PC-9 (cell line): ENCODE data around the gene HECTD1. TPM values are rescaled to one million over a fixed set of nuclear protein-coding genes. Genes with fewer than 3 reads are reported as not detected.

Source experiments
- BruUV-seq: library from RNA; stranded (reverse); fragments of 400-500 nt; replicated peaks from 2 replicates; lab custom pipeline; 2021; lab: Mats Ljungman, UMichigan
- CTCF ChIA-PET: fragments of 300-600 bp; sonication (Branson Sonifier 250); formaldehyde crosslinking; loops from one replicate; lab custom pipeline; 2022; ENCODE audit warnings: antibody characterized with exemption; lab: Charles Lee
- POLR2A ChIA-PET: fragments of 300-600 bp; sonication (Branson Sonifier 250); formaldehyde crosslinking; loops from one replicate; lab custom pipeline; 2022; ENCODE audit warnings: antibody characterized with exemption; ENCODE audit not compliant: unreplicated experiment; lab: Charles Lee
- DNase-seq, 2 experiments: peaks; one replicate each; pipeline versions ENCODE4 v3.0.0 to v3.0.0-alpha.2; 2015 to 2022; ENCODE audit warnings: mixed read lengths in 1 of 2
- H2AFZ ChIP-seq: fragments of 200-600 bp; sonication (generic); 2 replicates; pipeline ENCODE4 v1.8.1; 2017; ENCODE audit warnings: antibody characterized with exemption
- H3F3A ChIP-seq: fragments of 200-600 bp; sonication (generic); 2 replicates; pipeline ENCODE4 v1.8.1; 2017; ENCODE audit warnings: antibody characterized with exemption, mild to moderate bottlenecking, low read depth; ENCODE audit not compliant: insufficient read depth
- H3K27ac ChIP-seq: fragments of 200-600 bp; sonication (generic); 2 replicates; pipeline ENCODE4 v1.6.1; 2016; ENCODE audit warnings: mixed run types
- H3K27me3 ChIP-seq: fragments of 200-600 bp; sonication (generic); 2 replicates; pipeline ENCODE4 v1.6.1; 2016; ENCODE audit warnings: low read depth, mixed run types; ENCODE audit not compliant: insufficient read depth
- H3K36me3 ChIP-seq: fragments of 200-600 bp; sonication (generic); 2 replicates; pipeline ENCODE4 v1.6.1; 2016; ENCODE audit warnings: low read depth, mixed run types
- H3K4me1 ChIP-seq: fragments of 200-600 bp; sonication (generic); replicated peaks from 2 replicates; pipeline ENCODE4 v1.6.1; 2016; ENCODE audit warnings: mixed run types; ENCODE audit not compliant: insufficient read depth
- H3K4me2 ChIP-seq: fragments of 200-600 bp; sonication (generic); 2 replicates; pipeline ENCODE4 v1.6.1; 2017; ENCODE audit warnings: mixed run types
- H3K4me3 ChIP-seq: fragments of 200-600 bp; sonication (generic); 2 replicates; pipeline ENCODE4 v1.6.1; 2016; ENCODE audit warnings: mixed run types
- H3K79me2 ChIP-seq: fragments of 200-600 bp; sonication (generic); 2 replicates; pipeline ENCODE4 v1.6.1; 2017; ENCODE audit warnings: low read depth, mixed run types
- H3K9me2 ChIP-seq: fragments of 200-600 bp; sonication (generic); 2 replicates; pipeline ENCODE4 v1.8.1; 2017; ENCODE audit warnings: mild to moderate bottlenecking; ENCODE audit not compliant: insufficient read depth
- H3K9me3 ChIP-seq: fragments of 200-600 bp; sonication (generic); 2 replicates; pipeline ENCODE4 v1.8.1; 2016; ENCODE audit warnings: low read depth; ENCODE audit not compliant: insufficient read depth
- H4K20me1 ChIP-seq: fragments of 200-600 bp; sonication (generic); 2 replicates; pipeline ENCODE4 v1.8.1; 2017; ENCODE audit not compliant: insufficient read depth
- EZH2 ChIP-seq: fragments of 200-600 bp; sonication (generic); IDR thresholded peaks from 2 replicates; pipeline ENCODE4 v1.8.0; 2017; ENCODE audit warnings: antibody characterized with exemption, low read depth
- intact Hi-C: fragments of 100-400 bp; cut with micrococcal nuclease; formaldehyde crosslinking; loops from one replicate; pipeline ENCODE4 v1.10.0; 2022; ENCODE audit not compliant: unreplicated experiment
- total RNA-seq: library from RNA; stranded (reverse); gene quantifications from 2 replicates; pipeline ENCODE4 v1.2.3, GENCODE V29; 2021
- TF ChIP-seq, protein P1 (sequence below): fragments of 200-600 bp; sonication (generic); conservative IDR thresholded peaks from 2 replicates; pipeline ENCODE4 v1.6.1; 2017; ENCODE audit warnings: mixed run types, antibody characterized with exemption, mild to moderate bottlenecking, moderate library complexity

The HECTD1 gene
- total RNA-seq, 1 experiment from 2014 or later = 93.9 TPM

DNA sequence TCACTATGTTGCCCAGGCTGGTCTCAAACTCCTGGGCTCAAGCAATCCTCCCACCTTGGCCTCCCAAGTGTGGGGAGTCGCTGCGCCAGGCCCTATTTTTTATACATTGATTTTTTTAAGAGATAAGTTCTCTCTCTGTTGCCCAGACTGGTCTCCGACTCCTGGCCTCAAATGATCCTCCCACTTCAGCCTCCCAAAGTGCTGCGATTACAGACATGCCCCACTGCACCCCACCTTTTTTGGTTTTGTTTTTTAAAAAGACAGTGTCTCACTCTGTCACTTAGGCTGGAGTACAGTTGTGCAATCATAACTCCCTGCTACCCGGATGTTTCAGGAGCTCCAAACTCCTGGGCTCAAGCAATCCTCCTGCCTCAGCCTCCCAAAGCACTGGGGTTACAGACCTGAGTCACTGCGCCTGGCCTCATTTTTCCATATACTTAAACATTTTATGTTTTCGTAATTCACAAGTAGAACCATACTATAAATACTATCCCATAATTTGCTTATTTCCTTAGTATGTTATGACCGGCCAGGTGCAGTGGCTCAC, 16.8 kb downstream of the HECTD1 start:
- no peaks in the 10 kb centered on the region for H3K36me3 ChIP-seq
- CTCF ChIA-PET = no interaction called here
- H3K9me3 ChIP-seq = no peaks in the 10 kb centered on the region
- H3K9me2 ChIP-seq = no peaks in the 10 kb centered on the region
- H3K4me1 ChIP-seq = no peaks in the 10 kb centered on the region
- TF ChIP-seq, protein P1, sequence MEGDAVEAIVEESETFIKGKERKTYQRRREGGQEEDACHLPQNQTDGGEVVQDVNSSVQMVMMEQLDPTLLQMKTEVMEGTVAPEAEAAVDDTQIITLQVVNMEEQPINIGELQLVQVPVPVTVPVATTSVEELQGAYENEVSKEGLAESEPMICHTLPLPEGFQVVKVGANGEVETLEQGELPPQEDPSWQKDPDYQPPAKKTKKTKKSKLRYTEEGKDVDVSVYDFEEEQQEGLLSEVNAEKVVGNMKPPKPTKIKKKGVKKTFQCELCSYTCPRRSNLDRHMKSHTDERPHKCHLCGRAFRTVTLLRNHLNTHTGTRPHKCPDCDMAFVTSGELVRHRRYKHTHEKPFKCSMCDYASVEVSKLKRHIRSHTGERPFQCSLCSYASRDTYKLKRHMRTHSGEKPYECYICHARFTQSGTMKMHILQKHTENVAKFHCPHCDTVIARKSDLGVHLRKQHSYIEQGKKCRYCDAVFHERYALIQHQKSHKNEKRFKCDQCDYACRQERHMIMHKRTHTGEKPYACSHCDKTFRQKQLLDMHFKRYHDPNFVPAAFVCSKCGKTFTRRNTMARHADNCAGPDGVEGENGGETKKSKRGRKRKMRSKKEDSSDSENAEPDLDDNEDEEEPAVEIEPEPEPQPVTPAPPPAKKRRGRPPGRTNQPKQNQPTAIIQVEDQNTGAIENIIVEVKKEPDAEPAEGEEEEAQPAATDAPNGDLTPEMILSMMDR = no peak
- no peak for TF ChIP-seq EZH2
- H3F3A ChIP-seq = 0 out of 2 replicates have a peak, but pooled peaks cover 3% of the 10 kb centered on the region
- no peak overlapping the region for H3K4me3 ChIP-seq
- peaks cover 22% of the 10 kb centered on the region for H3K79me2 ChIP-seq
- no peak overlapping the region for H3K27ac ChIP-seq
- H4K20me1 ChIP-seq = no peaks in the 10 kb centered on the region
- no peak overlapping the region for H2AFZ ChIP-seq
- H3K27me3 ChIP-seq = no peaks in the 10 kb centered on the region
- no peak overlapping the region for H3K4me2 ChIP-seq
- DNase-seq = no peak
- intact Hi-C loops = no loop called here
- BruUV-seq = no TSS peak
- POLR2A ChIA-PET = no interaction called here

DNA sequence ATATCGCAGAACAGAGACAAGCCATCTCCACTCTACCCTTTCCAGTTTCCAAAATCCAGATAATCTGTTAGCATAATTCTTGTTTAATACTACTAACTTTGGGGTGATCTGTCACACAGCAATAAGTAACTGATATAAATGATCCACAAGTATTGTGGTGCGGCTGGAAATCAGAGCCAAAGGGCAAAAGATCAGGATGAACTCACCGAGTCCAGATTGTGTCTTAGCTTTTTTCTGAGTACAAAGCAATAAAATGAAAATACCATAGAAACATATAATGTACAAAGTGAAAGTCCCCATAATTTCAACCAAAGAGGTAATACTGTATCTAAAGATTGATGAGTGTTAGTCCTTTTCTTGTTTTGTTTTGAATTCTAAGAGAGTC, 17.4 kb downstream of the HECTD1 start:
- H3K27me3 ChIP-seq = no peaks in the 10 kb centered on the region
- H3K36me3 ChIP-seq = no peaks in the 10 kb centered on the region
- ChIA-PET POLR2A (no interaction called here), CTCF (no interaction called here)
- TF ChIP-seq, protein P1 = no peak
- TF ChIP-seq EZH2 = no peak
- H3K4me1 ChIP-seq = no peaks in the 10 kb centered on the region
- H3K9me2 ChIP-seq = no peaks in the 10 kb centered on the region
- no peak overlapping the region for H2AFZ ChIP-seq
- BruUV-seq = no TSS peak
- no peak for DNase-seq
- no peak overlapping the region for H3K27ac ChIP-seq
- peaks cover 27% of the 10 kb centered on the region for H3K79me2 ChIP-seq
- H4K20me1 ChIP-seq = no peaks in the 10 kb centered on the region
- no peak overlapping the region for H3K4me2 ChIP-seq
- H3K9me3 ChIP-seq = no peaks in the 10 kb centered on the region
- no peaks in the 10 kb centered on the region for H3F3A ChIP-seq
- intact Hi-C loops = no loop called here
- no peak overlapping the region for H3K4me3 ChIP-seq

DNA sequence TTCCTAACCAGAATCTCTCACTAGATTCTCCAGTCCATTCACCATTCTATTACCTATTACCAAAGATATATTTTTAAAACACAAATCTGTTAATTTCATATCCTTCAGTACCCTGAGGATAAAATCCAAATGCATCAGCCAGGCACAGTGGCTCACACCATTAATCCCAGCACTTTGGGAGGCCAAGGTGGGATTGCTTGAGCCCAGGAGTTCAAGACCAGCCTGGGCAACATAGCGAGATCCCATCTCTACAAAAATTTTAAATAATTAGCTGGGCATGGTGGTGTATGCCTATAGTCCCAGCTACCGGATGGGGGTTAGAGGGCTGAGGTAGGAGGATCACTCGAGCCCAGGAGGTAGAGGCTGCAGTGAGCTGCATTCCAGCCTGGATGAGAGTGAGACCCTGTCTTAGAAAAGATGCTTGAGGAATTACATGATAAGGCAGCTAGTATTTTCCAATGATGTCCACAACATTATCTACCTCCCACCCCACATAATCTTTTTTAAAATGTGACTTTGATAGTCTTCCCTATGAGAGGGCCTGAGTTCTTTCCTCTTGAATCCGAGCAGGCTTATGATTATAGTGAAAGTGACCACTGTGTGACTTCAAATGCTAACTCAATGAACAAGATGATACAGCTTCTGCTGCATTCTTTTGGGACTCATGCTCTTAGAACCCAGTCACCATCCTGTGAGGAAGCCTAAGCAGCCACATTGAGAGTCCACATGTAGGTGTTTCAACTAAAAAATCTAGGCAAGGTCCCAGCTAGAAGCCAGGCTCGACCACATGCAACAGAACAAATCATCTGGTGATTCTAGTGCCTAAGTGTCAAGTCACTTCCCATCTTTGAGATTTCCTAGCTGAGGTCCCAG, 18.0 kb downstream of the HECTD1 start:
- Histone ChIP-seq H3K27ac (no peak overlapping the region), H3K4me1 (no peaks in the 10 kb centered on the region), H3K36me3 (no peaks in the 10 kb centered on the region), H3F3A (no peaks in the 10 kb centered on the region), H3K27me3 (no peaks in the 10 kb centered on the region), H3K9me2 (no peaks in the 10 kb centered on the region), H3K4me2 (no peak overlapping the region), H2AFZ (no peak overlapping the region), H3K4me3 (no peak overlapping the region), H4K20me1 (no peaks in the 10 kb centered on the region), H3K9me3 (no peaks in the 10 kb centered on the region), H3K79me2 (peaks cover 30% of the 10 kb centered on the region)
- ChIA-PET CTCF (no interaction called here), POLR2A (no interaction called here)
- no peak for TF ChIP-seq EZH2
- no peak for DNase-seq
- intact Hi-C loops = no loop called here
- BruUV-seq = no TSS peak
